Liver (tissue), 9 donors: ENCODE measurements around the gene PREX1. TPM values are rescaled to one million over a fixed set of nuclear protein-coding genes. Genes with fewer than 3 reads are reported as not detected.
"Not testable (repeated sequence)": the region's sequence is repeated elsewhere in the genome, so short reads cannot be mapped to it uniquely, and the experiment has no call there.

Source experiments
- DNase-seq: peaks from one replicate; pipeline ENCODE4 v3.0.0-alpha.2; 2017; ENCODE audit warnings: low spot score
- H3K27ac ChIP-seq, 2 donors: one replicate each; pipeline ENCODE4 v1.7.0; 2013; ENCODE audit warnings: inconsistent platforms in 2 of 2, low read length in 2 of 2, control low read depth in 1 of 2, low read depth in 1 of 2, mild to moderate bottlenecking in 1 of 2
- H3K27me3 ChIP-seq, 4 donors: one replicate each; pipeline versions ENCODE4 v1.6.1 to v1.7.0; 2013; ENCODE audit warnings: low read length in 3 of 4, inconsistent platforms in 1 of 4, mild to moderate bottlenecking in 1 of 4, moderate library complexity in 1 of 4; ENCODE audit not compliant: control insufficient read depth in 4 of 4, insufficient read depth in 4 of 4
- H3K36me3 ChIP-seq, 4 donors: one replicate each; pipeline versions ENCODE4 v1.6.1 to v1.7.0; 2013; ENCODE audit warnings: low read length in 3 of 4, mild to moderate bottlenecking in 3 of 4, low read depth in 1 of 4, moderate library complexity in 1 of 4; ENCODE audit not compliant: control insufficient read depth in 4 of 4, insufficient read depth in 3 of 4
- H3K4me1 ChIP-seq, 4 donors: one replicate each; pipeline versions ENCODE4 v1.6.1 to v1.7.0; 2013; ENCODE audit warnings: low read length in 3 of 4, mild to moderate bottlenecking in 3 of 4, moderate library complexity in 1 of 4; ENCODE audit not compliant: control insufficient read depth in 4 of 4, insufficient read depth in 4 of 4
- H3K4me3 ChIP-seq, 3 donors: one replicate each; pipeline versions ENCODE4 v1.6.1 to v1.7.0; 2013; ENCODE audit warnings: low read length in 3 of 3, control low read depth in 1 of 3, low read depth in 1 of 3, mild to moderate bottlenecking in 1 of 3
- H3K9ac ChIP-seq, 2 donors: one replicate each; pipeline ENCODE4 v1.7.0; 2013; ENCODE audit warnings: low read length in 2 of 2, mild to moderate bottlenecking in 2 of 2, moderate library complexity in 2 of 2, control low read depth in 1 of 2, low read depth in 1 of 2
- H3K9me3 ChIP-seq, 4 donors: one replicate each; pipeline versions ENCODE4 v1.6.1 to v1.7.0; 2013; ENCODE audit warnings: low read length in 3 of 4; ENCODE audit not compliant: control insufficient read depth in 4 of 4
- EGR1 ChIP-seq, 2 donors: IDR thresholded peaks; 2 replicates each; pipeline ENCODE4 v1.6.1; 2016 to 2018; ENCODE audit warnings: antibody characterized with exemption in 2 of 2, low read depth in 2 of 2
- FOXA1 ChIP-seq: IDR thresholded peaks from 2 replicates; pipeline ENCODE4 v1.6.1; 2016; ENCODE audit warnings: antibody characterized with exemption
- FOXA2 ChIP-seq: IDR thresholded peaks from 2 replicates; pipeline ENCODE4 v1.6.1; 2016; ENCODE audit warnings: antibody characterized with exemption
- GABPA ChIP-seq, 2 donors: IDR thresholded peaks in 1 of 2; conservative IDR thresholded peaks in 1 of 2; 2 replicates each; pipeline ENCODE4 v1.6.1; 2016; ENCODE audit warnings: antibody characterized with exemption in 2 of 2, mild to moderate bottlenecking in 1 of 2, moderate library complexity in 1 of 2
- HNF4A ChIP-seq, 2 donors: conservative IDR thresholded peaks; 2 replicates each; pipeline ENCODE4 v1.6.1; 2016; ENCODE audit warnings: antibody characterized with exemption in 2 of 2, mild to moderate bottlenecking in 2 of 2
- HNF4G ChIP-seq: IDR thresholded peaks from 2 replicates; pipeline ENCODE4 v1.6.1; 2016; ENCODE audit warnings: antibody characterized with exemption
- JUND ChIP-seq, 2 donors: IDR thresholded peaks; 2 replicates each; pipeline ENCODE4 v1.6.1; 2016; ENCODE audit warnings: antibody characterized with exemption in 2 of 2
- NR2F2 ChIP-seq: IDR thresholded peaks from 2 replicates; pipeline ENCODE4 v1.6.1; 2016; ENCODE audit warnings: antibody characterized with exemption
- RAD21 ChIP-seq, 2 donors: IDR thresholded peaks; 2 replicates each; pipeline ENCODE4 v1.6.1; 2016; ENCODE audit warnings: antibody characterized with exemption in 2 of 2, mild to moderate bottlenecking in 2 of 2
- RXRA ChIP-seq, 2 donors: IDR thresholded peaks; 2 replicates each; pipeline ENCODE4 v1.6.1; 2017 to 2018; ENCODE audit warnings: antibody characterized with exemption in 2 of 2, mild to moderate bottlenecking in 1 of 2
- SP1 ChIP-seq: IDR thresholded peaks from 2 replicates; pipeline ENCODE4 v1.6.1; 2018; ENCODE audit warnings: antibody characterized with exemption, mild to moderate bottlenecking
- TAF1 ChIP-seq: conservative IDR thresholded peaks from 2 replicates; pipeline ENCODE4 v1.6.1; 2016; ENCODE audit warnings: antibody characterized with exemption, mild to moderate bottlenecking
- YY1 ChIP-seq: IDR thresholded peaks from 2 replicates; pipeline ENCODE4 v1.6.1; 2016; ENCODE audit warnings: antibody characterized with exemption, mild to moderate bottlenecking
- WGBS: extraction: QIAGEN DNeasy Blood & Tissue Kit; methylation state at CpG from one replicate; pipeline ENCODE4 v1.1.7; 2013; 5-methylcytosine and 5-hydroxymethylcytosine counted together
- polyA plus RNA-seq, 2 donors: library from polyadenylated mRNA; stranded (reverse) in 1 of 2; unstranded in 1 of 2; fragments of 200-250 nt in 1 of 2; fragments of >200 nt in 1 of 2; fragmentation: Nextera tagmentation in 1 of 2; extraction: Ambion mirVana in 1 of 2; gene quantifications; one replicate each; pipeline versions ENCODE4 v1.2.1 to v1.2.3, GENCODE V29; 2013 to 2015
- total RNA-seq, 2 donors: library from RNA; depleted of rRNA; stranded (reverse); fragments of >200 nt; gene quantifications; one replicate each; pipeline ENCODE4 v1.2.3, GENCODE V29; 2014
- TF ChIP-seq, protein P1 (sequence below): IDR thresholded peaks from 2 replicates; pipeline ENCODE4 v1.6.1; 2016; ENCODE audit warnings: antibody characterized with exemption
- TF ChIP-seq, protein P2 (sequence below): IDR thresholded peaks from 2 replicates; pipeline ENCODE4 v1.6.1; 2016; ENCODE audit warnings: antibody characterized with exemption, mild to moderate bottlenecking
- TF ChIP-seq, protein P3 (sequence below): IDR thresholded peaks from 2 replicates; pipeline ENCODE4 v1.6.1; 2016; ENCODE audit warnings: antibody characterized with exemption
- TF ChIP-seq, protein P4 (sequence below): fragments of 150-350 bp; IDR thresholded peaks from 2 replicates; pipeline ENCODE4 v1.5.1; 2017; ENCODE audit warnings: improper control_type of control experiment, low read depth, low read length; ENCODE audit not compliant: missing input control
- TF ChIP-seq, protein P5 (sequence below): IDR thresholded peaks from 2 replicates; pipeline ENCODE4 v1.6.1; 2016; ENCODE audit warnings: antibody characterized with exemption
- donor health status: healthy.
- donor health status: healthy.
- donor health status: healthy.
- donor health status: healthy.
- donor health status: healthy.

PREX1 gene
- total and polyA plus RNA-seq, 4 donors: 2.2 to 18.0 (median 10.8) TPM

DNA sequence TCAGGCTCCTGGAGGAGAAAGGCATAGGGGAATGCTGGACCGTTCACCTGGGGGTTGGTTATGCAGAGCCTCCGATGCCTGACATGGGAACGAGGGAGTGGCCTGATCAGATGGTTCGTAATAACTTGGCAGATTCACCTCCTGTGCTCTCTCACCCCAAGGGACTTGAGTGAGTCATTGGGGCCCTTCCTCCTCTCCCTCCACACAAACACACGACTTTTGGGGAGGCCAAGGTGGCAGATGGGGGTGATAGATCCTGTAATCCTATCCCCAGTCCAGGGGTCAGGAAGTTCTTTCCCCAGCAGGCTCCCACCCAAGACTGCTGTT, 48.1 kb upstream of the PREX1 start (continued):
- TF ChIP-seq, protein P1, sequence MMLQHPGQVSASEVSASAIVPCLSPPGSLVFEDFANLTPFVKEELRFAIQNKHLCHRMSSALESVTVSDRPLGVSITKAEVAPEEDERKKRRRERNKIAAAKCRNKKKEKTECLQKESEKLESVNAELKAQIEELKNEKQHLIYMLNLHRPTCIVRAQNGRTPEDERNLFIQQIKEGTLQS: no peak
- TF ChIP-seq HNF4A (conservative IDR thresholded peaks at IDR 0.05): no peak

DNA sequence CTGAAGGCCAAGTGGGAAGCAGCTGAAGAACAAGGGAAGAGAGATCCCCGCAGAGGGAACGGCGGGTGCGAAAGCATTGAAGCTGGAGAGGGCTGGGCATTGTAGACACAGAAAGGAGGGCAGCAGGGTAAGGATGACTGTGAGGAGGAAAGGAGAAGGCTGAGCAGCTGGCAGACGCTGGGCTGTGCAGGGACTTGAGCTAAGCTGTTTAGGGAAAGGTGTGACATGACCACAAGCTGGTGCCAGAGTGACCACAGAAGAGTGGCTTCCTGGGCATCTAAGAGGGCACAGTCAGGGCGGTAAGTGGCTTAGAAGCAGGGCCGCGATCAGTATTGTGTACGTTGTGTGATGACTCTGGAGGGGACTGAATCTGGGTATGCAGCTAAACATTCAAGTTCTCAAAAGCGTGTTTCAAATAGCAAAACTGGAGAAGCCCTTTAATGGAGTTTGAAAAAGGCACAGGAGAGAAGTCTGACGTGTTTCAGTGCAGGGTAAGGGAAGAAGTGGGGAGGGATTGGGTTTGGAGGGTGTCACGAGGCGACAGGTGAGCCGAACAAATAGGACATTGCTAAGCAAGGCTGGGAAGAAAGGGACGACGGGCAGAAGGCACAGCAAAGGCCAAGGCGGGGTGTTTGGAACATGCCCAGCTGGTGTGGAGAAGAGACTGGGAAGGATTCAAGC, 47.6 kb upstream of the PREX1 start:
- H3K27ac ChIP-seq: no peak overlapping the region
- H3K27me3 ChIP-seq: no peaks in the 10 kb centered on the region
- no peak for DNase-seq
- no peaks in the 10 kb centered on the region for H3K9me3 ChIP-seq
- H3K4me3 ChIP-seq: no peak overlapping the region
- no peaks in the 10 kb centered on the region for H3K36me3 ChIP-seq
- no peaks in the 10 kb centered on the region for H3K4me1 ChIP-seq
- WGBS: 89% methylated on average over 17 of the region's 17 CpGs
- no peak for TF ChIP-seq EGR1 (IDR thresholded peaks at IDR 0.05; ENCODE audit: low read depth in 2 of 2)
- no peak overlapping the region for H3K9ac ChIP-seq

DNA sequence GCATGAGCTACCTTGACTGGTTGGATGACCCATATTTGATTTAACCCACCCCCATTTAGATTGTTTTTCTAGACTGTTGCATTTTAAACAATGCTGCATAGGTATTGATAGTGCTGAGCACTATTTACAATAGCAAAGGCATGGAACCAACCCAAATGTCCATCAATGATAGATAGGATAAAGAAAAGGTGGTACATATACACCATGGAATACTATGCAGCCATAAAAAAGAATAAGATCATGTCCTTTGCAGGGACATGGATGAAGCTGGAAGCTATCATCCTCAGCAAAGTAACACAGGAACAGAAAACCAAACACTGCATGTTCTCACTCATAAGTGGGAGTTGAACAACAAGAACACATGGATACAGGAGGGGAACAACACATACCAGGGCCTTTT, 41.6 kb upstream of the PREX1 start:
- H3K27ac ChIP-seq, H3K4me3 ChIP-seq, H3K36me3 ChIP-seq, H3K4me1 ChIP-seq, H3K9ac ChIP-seq, DNase-seq, H3K9me3 ChIP-seq, H3K27me3 ChIP-seq: not testable (repeated sequence)

DNA sequence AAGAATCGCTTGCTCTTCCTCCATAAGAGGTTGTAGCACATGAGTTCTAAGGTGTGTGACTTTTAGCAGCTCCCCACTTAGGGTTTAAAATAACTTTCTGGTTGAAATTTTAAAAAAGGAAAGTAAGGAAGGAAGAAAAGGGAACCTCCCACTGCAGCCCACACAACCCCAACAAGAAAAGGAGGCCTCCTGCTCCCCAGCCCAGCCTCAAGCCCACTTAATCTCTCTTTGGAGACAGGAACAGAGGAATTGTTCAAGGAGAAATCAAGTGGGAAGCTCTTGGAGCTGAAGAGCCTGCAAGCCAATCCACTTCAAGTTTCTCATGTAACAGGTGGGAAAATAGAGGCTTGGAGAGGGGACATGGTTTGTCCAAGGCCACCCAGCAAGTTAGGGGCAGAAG, 39.1 kb upstream of the PREX1 start:
- H3K9ac ChIP-seq: no peak overlapping the region
- H3K27ac ChIP-seq: no peak overlapping the region
- H3K4me1 ChIP-seq: peaks cover 0 to 2% (median 0%) of the 10 kb centered on the region in 4 donors
- TF ChIP-seq EGR1 (IDR thresholded peaks at IDR 0.05; ENCODE audit: low read depth in 2 of 2): no peak
- TF ChIP-seq, protein P2, sequence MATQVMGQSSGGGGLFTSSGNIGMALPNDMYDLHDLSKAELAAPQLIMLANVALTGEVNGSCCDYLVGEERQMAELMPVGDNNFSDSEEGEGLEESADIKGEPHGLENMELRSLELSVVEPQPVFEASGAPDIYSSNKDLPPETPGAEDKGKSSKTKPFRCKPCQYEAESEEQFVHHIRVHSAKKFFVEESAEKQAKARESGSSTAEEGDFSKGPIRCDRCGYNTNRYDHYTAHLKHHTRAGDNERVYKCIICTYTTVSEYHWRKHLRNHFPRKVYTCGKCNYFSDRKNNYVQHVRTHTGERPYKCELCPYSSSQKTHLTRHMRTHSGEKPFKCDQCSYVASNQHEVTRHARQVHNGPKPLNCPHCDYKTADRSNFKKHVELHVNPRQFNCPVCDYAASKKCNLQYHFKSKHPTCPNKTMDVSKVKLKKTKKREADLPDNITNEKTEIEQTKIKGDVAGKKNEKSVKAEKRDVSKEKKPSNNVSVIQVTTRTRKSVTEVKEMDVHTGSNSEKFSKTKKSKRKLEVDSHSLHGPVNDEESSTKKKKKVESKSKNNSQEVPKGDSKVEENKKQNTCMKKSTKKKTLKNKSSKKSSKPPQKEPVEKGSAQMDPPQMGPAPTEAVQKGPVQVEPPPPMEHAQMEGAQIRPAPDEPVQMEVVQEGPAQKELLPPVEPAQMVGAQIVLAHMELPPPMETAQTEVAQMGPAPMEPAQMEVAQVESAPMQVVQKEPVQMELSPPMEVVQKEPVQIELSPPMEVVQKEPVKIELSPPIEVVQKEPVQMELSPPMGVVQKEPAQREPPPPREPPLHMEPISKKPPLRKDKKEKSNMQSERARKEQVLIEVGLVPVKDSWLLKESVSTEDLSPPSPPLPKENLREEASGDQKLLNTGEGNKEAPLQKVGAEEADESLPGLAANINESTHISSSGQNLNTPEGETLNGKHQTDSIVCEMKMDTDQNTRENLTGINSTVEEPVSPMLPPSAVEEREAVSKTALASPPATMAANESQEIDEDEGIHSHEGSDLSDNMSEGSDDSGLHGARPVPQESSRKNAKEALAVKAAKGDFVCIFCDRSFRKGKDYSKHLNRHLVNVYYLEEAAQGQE: no peak
- no peak for TF ChIP-seq HNF4A (conservative IDR thresholded peaks at IDR 0.05)
- no peak for TF ChIP-seq TAF1
- TF ChIP-seq SP1: no peak
- no peak for TF ChIP-seq RAD21 (IDR thresholded peaks at IDR 0.05)
- TF ChIP-seq FOXA1: no peak
- no peak for TF ChIP-seq HNF4G
- TF ChIP-seq, protein P1: no peak
- TF ChIP-seq, protein P3, sequence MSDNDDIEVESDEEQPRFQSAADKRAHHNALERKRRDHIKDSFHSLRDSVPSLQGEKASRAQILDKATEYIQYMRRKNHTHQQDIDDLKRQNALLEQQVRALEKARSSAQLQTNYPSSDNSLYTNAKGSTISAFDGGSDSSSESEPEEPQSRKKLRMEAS: no peak
- TF ChIP-seq, protein P4, sequence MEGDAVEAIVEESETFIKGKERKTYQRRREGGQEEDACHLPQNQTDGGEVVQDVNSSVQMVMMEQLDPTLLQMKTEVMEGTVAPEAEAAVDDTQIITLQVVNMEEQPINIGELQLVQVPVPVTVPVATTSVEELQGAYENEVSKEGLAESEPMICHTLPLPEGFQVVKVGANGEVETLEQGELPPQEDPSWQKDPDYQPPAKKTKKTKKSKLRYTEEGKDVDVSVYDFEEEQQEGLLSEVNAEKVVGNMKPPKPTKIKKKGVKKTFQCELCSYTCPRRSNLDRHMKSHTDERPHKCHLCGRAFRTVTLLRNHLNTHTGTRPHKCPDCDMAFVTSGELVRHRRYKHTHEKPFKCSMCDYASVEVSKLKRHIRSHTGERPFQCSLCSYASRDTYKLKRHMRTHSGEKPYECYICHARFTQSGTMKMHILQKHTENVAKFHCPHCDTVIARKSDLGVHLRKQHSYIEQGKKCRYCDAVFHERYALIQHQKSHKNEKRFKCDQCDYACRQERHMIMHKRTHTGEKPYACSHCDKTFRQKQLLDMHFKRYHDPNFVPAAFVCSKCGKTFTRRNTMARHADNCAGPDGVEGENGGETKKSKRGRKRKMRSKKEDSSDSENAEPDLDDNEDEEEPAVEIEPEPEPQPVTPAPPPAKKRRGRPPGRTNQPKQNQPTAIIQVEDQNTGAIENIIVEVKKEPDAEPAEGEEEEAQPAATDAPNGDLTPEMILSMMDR: no peak
- no peak for TF ChIP-seq NR2F2
- no peak for TF ChIP-seq GABPA (IDR thresholded peaks at IDR 0.05 in 1 of 2, conservative IDR thresholded peaks at IDR 0.05 in 1 of 2)
- TF ChIP-seq JUND (IDR thresholded peaks at IDR 0.05): no peak
- TF ChIP-seq YY1: no peak
- TF ChIP-seq, protein P5, sequence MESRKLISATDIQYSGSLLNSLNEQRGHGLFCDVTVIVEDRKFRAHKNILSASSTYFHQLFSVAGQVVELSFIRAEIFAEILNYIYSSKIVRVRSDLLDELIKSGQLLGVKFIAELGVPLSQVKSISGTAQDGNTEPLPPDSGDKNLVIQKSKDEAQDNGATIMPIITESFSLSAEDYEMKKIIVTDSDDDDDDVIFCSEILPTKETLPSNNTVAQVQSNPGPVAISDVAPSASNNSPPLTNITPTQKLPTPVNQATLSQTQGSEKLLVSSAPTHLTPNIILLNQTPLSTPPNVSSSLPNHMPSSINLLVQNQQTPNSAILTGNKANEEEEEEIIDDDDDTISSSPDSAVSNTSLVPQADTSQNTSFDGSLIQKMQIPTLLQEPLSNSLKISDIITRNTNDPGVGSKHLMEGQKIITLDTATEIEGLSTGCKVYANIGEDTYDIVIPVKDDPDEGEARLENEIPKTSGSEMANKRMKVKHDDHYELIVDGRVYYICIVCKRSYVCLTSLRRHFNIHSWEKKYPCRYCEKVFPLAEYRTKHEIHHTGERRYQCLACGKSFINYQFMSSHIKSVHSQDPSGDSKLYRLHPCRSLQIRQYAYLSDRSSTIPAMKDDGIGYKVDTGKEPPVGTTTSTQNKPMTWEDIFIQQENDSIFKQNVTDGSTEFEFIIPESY: no peak
- no peak for TF ChIP-seq FOXA2
- no peak for TF ChIP-seq RXRA (IDR thresholded peaks at IDR 0.05)
- no peaks in the 10 kb centered on the region for H3K36me3 ChIP-seq
- no peak overlapping the region for H3K4me3 ChIP-seq
- DNase-seq: no peak
- 76% methylated on average over 1 of the region's 1 CpG for WGBS
- H3K27me3 ChIP-seq: no peaks in the 10 kb centered on the region
- no peaks in the 10 kb centered on the region for H3K9me3 ChIP-seq
